Rectal smooth muscle tissue (tissue), 1 donor: ENCODE results near the gene RHOXF2B.
"Not testable (repeated sequence)": the region's sequence is repeated elsewhere in the genome, so short reads cannot be mapped to it uniquely, and the experiment has no call there.

ENCODE experiments used
- H3K27ac ChIP-seq: one replicate; pipeline ENCODE4 v1.7.0; 2013; ENCODE audit warnings: low read depth, low read length, inconsistent platforms
- H3K27me3 ChIP-seq: one replicate; pipeline ENCODE4 v1.7.0; 2013; ENCODE audit warnings: low read length; ENCODE audit not compliant: control insufficient read depth, insufficient read depth
- H3K36me3 ChIP-seq: one replicate; pipeline ENCODE4 v1.7.0; 2013; ENCODE audit warnings: low read length; ENCODE audit not compliant: control insufficient read depth, insufficient read depth
- H3K4me1 ChIP-seq: one replicate; pipeline ENCODE4 v1.7.0; 2013; ENCODE audit warnings: low read length; ENCODE audit not compliant: control insufficient read depth, insufficient read depth
- H3K4me3 ChIP-seq: one replicate; pipeline ENCODE4 v1.7.0; 2013; ENCODE audit warnings: low read length
- H3K9ac ChIP-seq: one replicate; pipeline ENCODE4 v1.7.0; 2013; ENCODE audit warnings: low read length

Gene RHOXF2B

GRCh38 chrX:120077590-120077989, at the start of gene RHOXF2B:
Gene RHOXF2B, minus strand, starts transcription at chrX:120077690. Its CDS starts 138 bp downstream, at chrX:120077552.
- not testable (repeated sequence) for H3K4me3 ChIP-seq, H3K27ac ChIP-seq, H3K27me3 ChIP-seq, H3K4me1 ChIP-seq, H3K36me3 ChIP-seq, H3K9ac ChIP-seq

GRCh38 chrX:120125444-120125843, 48.0 kb upstream of the RHOXF2B start:
- no peaks in the 10 kb centered on the region for H3K27me3 ChIP-seq
- no peak overlapping the region for H3K4me3 ChIP-seq
- H3K9ac ChIP-seq: no peak overlapping the region
- no peaks in the 10 kb centered on the region for H3K36me3 ChIP-seq
- H3K27ac ChIP-seq: no peak overlapping the region
- H3K4me1 ChIP-seq: no peaks in the 10 kb centered on the region

- H3K27ac ChIP-seq: no peak overlapping the region
- peaks cover 2% of the 10 kb centered on the region for H3K27me3 ChIP-seq
- H3K9ac ChIP-seq: no peak overlapping the region
- H3K4me3 ChIP-seq: no peak overlapping the region
- no peaks in the 10 kb centered on the region for H3K4me1 ChIP-seq
- H3K36me3 ChIP-seq: no peaks in the 10 kb centered on the region
Observed at GRCh38 chrX:120120223-120120622, 42.7 kb upstream of the RHOXF2B start.

GRCh38 chrX:120115438-120115963, 38.0 kb upstream of the RHOXF2B start, which contains the start of gene RHOXF1:
Gene RHOXF1, minus strand, starts transcription at chrX:120115913. Its CDS starts 51 bp downstream, at chrX:120115862.
- Histone ChIP-seq H3K9ac (no peak within 1 kb of the TSS), H3K4me1 (no peaks in the 10 kb centered on the region), H3K27ac (no peak within 1 kb of the TSS), H3K27me3 (peaks cover 2% of the 10 kb centered on the region), H3K4me3 (no peak within 1 kb of the TSS), H3K36me3 (no peaks in the 10 kb centered on the region)

GRCh38 chrX:120111611-120112010, 34.1 kb upstream of the RHOXF2B start:
- H3K9ac ChIP-seq: no peak overlapping the region
- H3K27ac ChIP-seq: no peak overlapping the region
- no peaks in the 10 kb centered on the region for H3K36me3 ChIP-seq
- H3K4me1 ChIP-seq: no peaks in the 10 kb centered on the region
- H3K27me3 ChIP-seq: peaks cover 2% of the 10 kb centered on the region
- H3K4me3 ChIP-seq: no peak overlapping the region

GRCh38 chrX:120109378-120109777, 31.9 kb upstream of the RHOXF2B start:
- H3K9ac ChIP-seq: no peak overlapping the region
- no peaks in the 10 kb centered on the region for H3K4me1 ChIP-seq
- H3K27ac ChIP-seq: no peak overlapping the region
- H3K4me3 ChIP-seq: no peak overlapping the region
- H3K36me3 ChIP-seq: no peaks in the 10 kb centered on the region
- H3K27me3 ChIP-seq: no peaks in the 10 kb centered on the region

- H3K27me3 ChIP-seq, H3K4me1 ChIP-seq, H3K36me3 ChIP-seq, H3K27ac ChIP-seq, H3K9ac ChIP-seq, H3K4me3 ChIP-seq: not testable (repeated sequence)
Observed at GRCh38 chrX:120104707-120105106, 27.2 kb upstream of the RHOXF2B start.

GRCh38 chrX:120101057-120101456, 23.6 kb upstream of the RHOXF2B start:
- not testable (repeated sequence) for H3K27me3 ChIP-seq, H3K36me3 ChIP-seq, H3K4me1 ChIP-seq, H3K9ac ChIP-seq, H3K27ac ChIP-seq, H3K4me3 ChIP-seq

GRCh38 chrX:120090208-120090607, 12.7 kb upstream of the RHOXF2B start:
- H3K9ac ChIP-seq: no peak overlapping the region
- no peaks in the 10 kb centered on the region for H3K36me3 ChIP-seq
- H3K4me3 ChIP-seq: no peak overlapping the region
- H3K4me1 ChIP-seq: no peaks in the 10 kb centered on the region
- H3K27me3 ChIP-seq: no peaks in the 10 kb centered on the region
- H3K27ac ChIP-seq: no peak overlapping the region

GRCh38 chrX:120087289-120088017, 10.0 kb upstream of the RHOXF2B start:
- Histone ChIP-seq H3K9ac (no peak overlapping the region), H3K4me1 (no peaks in the 10 kb centered on the region), H3K36me3 (no peaks in the 10 kb centered on the region), H3K27ac (no peak overlapping the region), H3K4me3 (no peak overlapping the region), H3K27me3 (no peaks in the 10 kb centered on the region)

- H3K27me3 ChIP-seq, H3K4me1 ChIP-seq, H3K27ac ChIP-seq, H3K9ac ChIP-seq, H3K36me3 ChIP-seq, H3K4me3 ChIP-seq: not testable (repeated sequence)
Observed at GRCh38 chrX:120085553-120086185, 8.2 kb upstream of the RHOXF2B start.

GRCh38 chrX:120066169-120066568, 11.3 kb downstream of the RHOXF2B start:
- not testable (repeated sequence) for H3K36me3 ChIP-seq, H3K9ac ChIP-seq, H3K4me3 ChIP-seq, H3K27me3 ChIP-seq, H3K27ac ChIP-seq, H3K4me1 ChIP-seq

- not testable (repeated sequence) for H3K27ac ChIP-seq, H3K4me1 ChIP-seq, H3K9ac ChIP-seq, H3K4me3 ChIP-seq, H3K36me3 ChIP-seq, H3K27me3 ChIP-seq
Observed at GRCh38 chrX:120042712-120043111, 34.8 kb downstream of the RHOXF2B start.
